K562 (cell line): ENCODE results near the gene BBS1. TPM values are rescaled to one million over a fixed set of nuclear protein-coding genes. Genes with fewer than 3 reads are reported as not detected.

ENCODE experiments used
- ATF1 ChIP-seq, 2 experiments: fragments of 450-650 bp in 1 of 2; IDR thresholded peaks; 2 replicates each; pipeline ENCODE4 v1.6.1; 2016; ENCODE audit warnings: missing compliant biosample characterization in 1 of 2, missing genetic modification characterization in 1 of 2
- CBX8 ChIP-seq: fragments of 200-600 bp; sonication (generic); IDR thresholded peaks from 2 replicates; pipeline ENCODE4 v1.6.1; 2012; ENCODE audit warnings: borderline replicate concordance, mixed run types, low read depth, mild to moderate bottlenecking, moderate library complexity, mixed read lengths, low read length, control low read depth, inconsistent platforms; ENCODE audit not compliant: poor library complexity, severe bottlenecking; ENCODE audit errors: extremely low read depth
- JUNB ChIP-seq: fragments of 450-650 bp; formaldehyde crosslinking; conservative IDR thresholded peaks from 2 replicates; pipeline ENCODE4 v1.4.0; 2020; ENCODE audit warnings: mild to moderate bottlenecking
- L3MBTL2 ChIP-seq: fragments of 450-650 bp; IDR thresholded peaks from 2 replicates; pipeline ENCODE4 v1.6.1; 2016; ENCODE audit warnings: mild to moderate bottlenecking, moderate library complexity
- PHTF2 ChIP-seq: fragments of 250-450 bp; sonication (Bioruptor Pico); IDR thresholded peaks from 2 replicates; pipeline ENCODE4 v1.5.0; 2021; ENCODE audit warnings: mild to moderate bottlenecking
- POLR3A ChIP-seq: IDR thresholded peaks from 2 replicates; pipeline ENCODE4 v1.6.1; 2011; ENCODE audit warnings: borderline replicate concordance, mild to moderate bottlenecking, moderate library complexity; ENCODE audit not compliant: insufficient read length, insufficient read depth; ENCODE audit errors: extremely low read depth
- TEAD1 ChIP-seq, 2 experiments: fragments of 450-650 bp in 1 of 2; sonication (generic) in 1 of 2; formaldehyde crosslinking; IDR thresholded peaks; 2 replicates each; pipeline versions ENCODE4 v1.4.0 to v1.8.0; 2020 to 2022; ENCODE audit warnings: mild to moderate bottlenecking in 2 of 2, missing genetic modification reagents in 1 of 2
- ZNF274 ChIP-seq: IDR thresholded peaks from 2 replicates; pipeline ENCODE4 v1.6.1; 2011; ENCODE audit warnings: low read depth, mild to moderate bottlenecking, low read length, moderate library complexity, borderline replicate concordance
- polyA plus RNA-seq, 8 experiments: library from polyadenylated mRNA; depleted of rRNA in 4 of 8; stranded (reverse) in 5 of 8; unstranded in 3 of 8; fragments of >200 nt; fragmentation: Nextera tagmentation in 2 of 8; fragmentation: Illumina TruSeq in 1 of 8; extraction: Ambion mirVana in 2 of 8; extraction: Trizol in 1 of 8; gene quantifications; 2 replicates each; pipeline versions ENCODE4 v1.2.1 to v1.2.3, GENCODE V29; 2011 to 2014; ENCODE audit warnings: inconsistent platforms in 1 of 8, missing spikeins in 1 of 8
- total RNA-seq, 7 experiments: library from RNA; depleted of rRNA in 6 of 7; stranded (reverse); fragments of >200 nt in 6 of 7; fragmentation: Illumina TruSeq in 2 of 7; extraction: Trizol in 2 of 7; gene quantifications; 2 replicates each; pipeline versions ENCODE4 v1.2.1 to v1.2.3, GENCODE V29; 2011 to 2021; ENCODE audit warnings: low replicate concordance in 1 of 7
- TF ChIP-seq, protein P1 (sequence below): sonication (generic); formaldehyde crosslinking; IDR thresholded peaks from 2 replicates; pipeline ENCODE4 v1.8.1; 2023; ENCODE audit warnings: mild to moderate bottlenecking, missing genetic modification reagents
- TF ChIP-seq, protein P2 (sequence below): fragments of 250-450 bp; sonication (Bioruptor Pico); IDR thresholded peaks from 2 replicates; pipeline ENCODE4 v1.4.0; 2020
- TF ChIP-seq, protein P3 (sequence below): fragments of 450-650 bp; formaldehyde crosslinking; IDR thresholded peaks from 2 replicates; pipeline ENCODE4 v1.4.0; 2022; ENCODE audit warnings: missing genetic modification characterization
- TF ChIP-seq, protein P4 (sequence below): sonication (generic); formaldehyde crosslinking; IDR thresholded peaks from 2 replicates; pipeline ENCODE4 v1.8.0; 2022; ENCODE audit warnings: mild to moderate bottlenecking, missing genetic modification reagents
- TF ChIP-seq, protein P5 (sequence below), 2 experiments: fragments of 450-650 bp in 1 of 2; sonication (generic) in 1 of 2; formaldehyde crosslinking; conservative IDR thresholded peaks; 2 replicates each; pipeline versions ENCODE4 v1.4.0 to v1.8.1; 2020 to 2022; ENCODE audit warnings: mild to moderate bottlenecking in 1 of 2, missing genetic modification reagents in 1 of 2
- TF ChIP-seq, protein P6 (sequence below): fragments of 450-650 bp; IDR thresholded peaks from 2 replicates; pipeline ENCODE4 v1.6.1; 2014; ENCODE audit warnings: low read depth, mild to moderate bottlenecking, moderate library complexity, borderline replicate concordance
- TF ChIP-seq, protein P7 (sequence below): fragments of 200-400 bp; formaldehyde crosslinking; IDR thresholded peaks from 2 replicates; pipeline ENCODE4 v1.6.1; 2017; ENCODE audit warnings: mild to moderate bottlenecking, low read depth, low read length, moderate library complexity

Gene BBS1
- total and polyA plus RNA-seq, 9 of the 15 experiments (the other 6 are each of a cell fraction or from before 2014, with no cell fraction given) = 9.0 to 19.8 (median 12.1) TPM

DNA sequence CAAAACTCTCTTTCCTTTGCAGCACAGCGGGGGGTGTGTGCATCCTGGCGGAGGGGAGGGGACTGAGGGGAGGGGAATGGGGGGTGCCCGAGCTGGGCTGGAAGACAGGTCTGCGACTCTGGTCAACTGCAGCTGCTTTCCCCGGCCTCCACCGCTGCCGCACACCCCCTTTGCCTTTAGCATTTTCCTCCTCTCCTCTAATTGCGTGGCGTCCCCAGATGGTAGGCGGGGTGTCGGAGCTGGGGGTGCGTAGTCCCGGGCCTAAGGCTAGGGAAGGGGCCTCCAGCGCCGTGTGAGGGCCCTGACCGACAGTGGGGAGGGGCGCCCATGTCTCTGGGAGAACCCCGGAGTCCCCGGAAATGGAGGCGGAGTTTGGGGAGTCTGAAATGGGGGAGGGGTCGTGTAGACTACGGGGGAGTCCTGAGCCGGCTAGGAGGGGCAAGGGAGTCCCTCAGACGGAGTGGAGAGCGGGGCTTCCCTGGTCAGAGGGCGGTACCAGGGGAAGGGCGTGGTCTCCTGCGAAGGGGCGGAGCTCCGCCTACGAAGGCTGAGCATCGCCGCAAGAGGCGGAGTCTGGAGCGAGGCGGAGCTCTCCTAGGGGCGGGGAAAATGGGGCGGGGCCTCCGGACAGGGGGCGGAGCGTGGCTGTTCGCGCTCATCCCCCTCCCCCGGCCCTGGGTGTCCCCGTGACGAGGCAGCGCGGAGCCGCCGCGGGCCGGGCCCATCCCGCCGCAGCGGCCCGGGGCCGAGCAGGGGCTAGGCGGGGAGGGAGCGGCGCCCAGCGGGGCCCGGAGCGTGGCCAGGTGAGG is 44.0 kb upstream of the BBS1 start, which contains the start of gene PELI3 (continued):
- TF ChIP-seq, protein P1, sequence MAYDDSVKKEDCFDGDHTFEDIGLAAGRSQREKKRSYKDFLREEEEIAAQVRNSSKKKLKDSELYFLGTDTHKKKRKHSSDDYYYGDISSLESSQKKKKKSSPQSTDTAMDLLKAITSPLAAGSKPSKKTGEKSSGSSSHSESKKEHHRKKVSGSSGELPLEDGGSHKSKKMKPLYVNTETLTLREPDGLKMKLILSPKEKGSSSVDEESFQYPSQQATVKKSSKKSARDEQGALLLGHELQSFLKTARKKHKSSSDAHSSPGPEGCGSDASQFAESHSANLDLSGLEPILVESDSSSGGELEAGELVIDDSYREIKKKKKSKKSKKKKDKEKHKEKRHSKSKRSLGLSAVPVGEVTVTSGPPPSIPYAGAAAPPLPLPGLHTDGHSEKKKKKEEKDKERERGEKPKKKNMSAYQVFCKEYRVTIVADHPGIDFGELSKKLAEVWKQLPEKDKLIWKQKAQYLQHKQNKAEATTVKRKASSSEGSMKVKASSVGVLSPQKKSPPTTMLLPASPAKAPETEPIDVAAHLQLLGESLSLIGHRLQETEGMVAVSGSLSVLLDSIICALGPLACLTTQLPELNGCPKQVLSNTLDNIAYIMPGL (CRISPR knock-in tag) = 0 out of 2 replicates have a peak, but pooled peaks have one; percentile 8
- TF ChIP-seq, protein P2, sequence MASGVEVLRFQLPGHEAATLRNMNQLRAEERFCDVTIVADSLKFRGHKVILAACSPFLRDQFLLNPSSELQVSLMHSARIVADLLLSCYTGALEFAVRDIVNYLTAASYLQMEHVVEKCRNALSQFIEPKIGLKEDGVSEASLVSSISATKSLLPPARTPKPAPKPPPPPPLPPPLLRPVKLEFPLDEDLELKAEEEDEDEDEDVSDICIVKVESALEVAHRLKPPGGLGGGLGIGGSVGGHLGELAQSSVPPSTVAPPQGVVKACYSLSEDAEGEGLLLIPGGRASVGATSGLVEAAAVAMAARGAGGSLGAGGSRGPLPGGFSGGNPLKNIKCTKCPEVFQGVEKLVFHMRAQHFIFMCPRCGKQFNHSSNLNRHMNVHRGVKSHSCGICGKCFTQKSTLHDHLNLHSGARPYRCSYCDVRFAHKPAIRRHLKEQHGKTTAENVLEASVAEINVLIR (CRISPR knock-in tag) = no peak
- TF ChIP-seq, protein P3, sequence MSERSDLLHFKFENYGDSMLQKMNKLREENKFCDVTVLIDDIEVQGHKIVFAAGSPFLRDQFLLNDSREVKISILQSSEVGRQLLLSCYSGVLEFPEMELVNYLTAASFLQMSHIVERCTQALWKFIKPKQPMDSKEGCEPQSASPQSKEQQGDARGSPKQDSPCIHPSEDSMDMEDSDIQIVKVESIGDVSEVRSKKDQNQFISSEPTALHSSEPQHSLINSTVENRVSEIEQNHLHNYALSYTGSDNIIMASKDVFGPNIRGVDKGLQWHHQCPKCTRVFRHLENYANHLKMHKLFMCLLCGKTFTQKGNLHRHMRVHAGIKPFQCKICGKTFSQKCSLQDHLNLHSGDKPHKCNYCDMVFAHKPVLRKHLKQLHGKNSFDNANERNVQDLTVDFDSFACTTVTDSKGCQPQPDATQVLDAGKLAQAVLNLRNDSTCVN (CRISPR knock-in tag) = peak; percentile 26; the same call in 1 of the 2 replicates
- TF ChIP-seq ATF1 (CRISPR knock-in tag; IDR thresholded peaks at IDR 0.05) = no peak
- TF ChIP-seq ATF1 (tag; IDR thresholded peaks at IDR 0.05) = peak; percentile 51
- no peak for TF ChIP-seq PHTF2 (CRISPR knock-in tag)
- TF ChIP-seq CBX8 = no peak
- TF ChIP-seq, protein P4, sequence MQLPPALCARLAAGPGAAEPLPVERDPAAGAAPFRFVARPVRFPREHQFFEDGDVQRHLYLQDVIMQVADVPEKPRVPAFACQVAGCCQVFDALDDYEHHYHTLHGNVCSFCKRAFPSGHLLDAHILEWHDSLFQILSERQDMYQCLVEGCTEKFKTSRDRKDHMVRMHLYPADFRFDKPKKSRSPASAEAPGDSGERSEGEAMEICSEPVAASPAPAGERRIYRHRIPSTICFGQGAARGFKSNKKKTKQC = 0 out of 2 replicates have a peak, but pooled peaks have one; percentile 48
- TF ChIP-seq, protein P5, sequence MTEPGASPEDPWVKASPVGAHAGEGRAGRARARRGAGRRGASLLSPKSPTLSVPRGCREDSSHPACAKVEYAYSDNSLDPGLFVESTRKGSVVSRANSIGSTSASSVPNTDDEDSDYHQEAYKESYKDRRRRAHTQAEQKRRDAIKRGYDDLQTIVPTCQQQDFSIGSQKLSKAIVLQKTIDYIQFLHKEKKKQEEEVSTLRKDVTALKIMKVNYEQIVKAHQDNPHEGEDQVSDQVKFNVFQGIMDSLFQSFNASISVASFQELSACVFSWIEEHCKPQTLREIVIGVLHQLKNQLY (CRISPR knock-in tag; conservative IDR thresholded peaks at IDR 0.05) = no peak
- TF ChIP-seq, protein P6, sequence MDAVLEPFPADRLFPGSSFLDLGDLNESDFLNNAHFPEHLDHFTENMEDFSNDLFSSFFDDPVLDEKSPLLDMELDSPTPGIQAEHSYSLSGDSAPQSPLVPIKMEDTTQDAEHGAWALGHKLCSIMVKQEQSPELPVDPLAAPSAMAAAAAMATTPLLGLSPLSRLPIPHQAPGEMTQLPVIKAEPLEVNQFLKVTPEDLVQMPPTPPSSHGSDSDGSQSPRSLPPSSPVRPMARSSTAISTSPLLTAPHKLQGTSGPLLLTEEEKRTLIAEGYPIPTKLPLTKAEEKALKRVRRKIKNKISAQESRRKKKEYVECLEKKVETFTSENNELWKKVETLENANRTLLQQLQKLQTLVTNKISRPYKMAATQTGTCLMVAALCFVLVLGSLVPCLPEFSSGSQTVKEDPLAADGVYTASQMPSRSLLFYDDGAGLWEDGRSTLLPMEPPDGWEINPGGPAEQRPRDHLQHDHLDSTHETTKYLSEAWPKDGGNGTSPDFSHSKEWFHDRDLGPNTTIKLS = no peak
- 0 out of 4 replicates have a peak, but pooled peaks of 1 of the 2 experiments have one; percentile 25 for TF ChIP-seq TEAD1 (CRISPR knock-in tag; IDR thresholded peaks at IDR 0.05)
- TF ChIP-seq JUNB (CRISPR knock-in tag) = no peak
- TF ChIP-seq ZNF274 = no peak
- TF ChIP-seq, protein P7, sequence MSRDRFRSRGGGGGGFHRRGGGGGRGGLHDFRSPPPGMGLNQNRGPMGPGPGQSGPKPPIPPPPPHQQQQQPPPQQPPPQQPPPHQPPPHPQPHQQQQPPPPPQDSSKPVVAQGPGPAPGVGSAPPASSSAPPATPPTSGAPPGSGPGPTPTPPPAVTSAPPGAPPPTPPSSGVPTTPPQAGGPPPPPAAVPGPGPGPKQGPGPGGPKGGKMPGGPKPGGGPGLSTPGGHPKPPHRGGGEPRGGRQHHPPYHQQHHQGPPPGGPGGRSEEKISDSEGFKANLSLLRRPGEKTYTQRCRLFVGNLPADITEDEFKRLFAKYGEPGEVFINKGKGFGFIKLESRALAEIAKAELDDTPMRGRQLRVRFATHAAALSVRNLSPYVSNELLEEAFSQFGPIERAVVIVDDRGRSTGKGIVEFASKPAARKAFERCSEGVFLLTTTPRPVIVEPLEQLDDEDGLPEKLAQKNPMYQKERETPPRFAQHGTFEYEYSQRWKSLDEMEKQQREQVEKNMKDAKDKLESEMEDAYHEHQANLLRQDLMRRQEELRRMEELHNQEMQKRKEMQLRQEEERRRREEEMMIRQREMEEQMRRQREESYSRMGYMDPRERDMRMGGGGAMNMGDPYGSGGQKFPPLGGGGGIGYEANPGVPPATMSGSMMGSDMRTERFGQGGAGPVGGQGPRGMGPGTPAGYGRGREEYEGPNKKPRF = no peak
- no peak for TF ChIP-seq L3MBTL2
- TF ChIP-seq POLR3A = no peak
